Adipose tissue (tissue), 3 donors: ENCODE measurements around the gene SPATC1L. TPM values are rescaled to one million over a fixed set of nuclear protein-coding genes. Genes with fewer than 3 reads are reported as not detected.
"Not testable (repeated sequence)": the region's sequence is repeated elsewhere in the genome, so short reads cannot be mapped to it uniquely, and the experiment has no call there.

ENCODE experiments used
- H3K27ac ChIP-seq: one replicate; pipeline ENCODE4 v1.5.1; 2013; ENCODE audit warnings: low read depth, low read length
- WGBS, 3 donors: extraction: QIAGEN DNeasy Blood & Tissue Kit; methylation state at CpG; one replicate each; pipeline ENCODE4 v1.1.7; 2013; 5-methylcytosine and 5-hydroxymethylcytosine counted together
- polyA plus RNA-seq, 3 donors: library from polyadenylated mRNA; stranded (reverse); fragments of 200-250 nt; gene quantifications; one replicate each; pipeline ENCODE4 v1.2.3, GENCODE V29; 2013
- donor health status: healthy with polysubstance abuse.
- donor health status: Bipolar disorder and iron deficiency.
- donor health status: healthy.

The SPATC1L gene
- polyA plus RNA-seq, 3 donors: 4.8 to 10.0 (median 9.1) TPM

DNA sequence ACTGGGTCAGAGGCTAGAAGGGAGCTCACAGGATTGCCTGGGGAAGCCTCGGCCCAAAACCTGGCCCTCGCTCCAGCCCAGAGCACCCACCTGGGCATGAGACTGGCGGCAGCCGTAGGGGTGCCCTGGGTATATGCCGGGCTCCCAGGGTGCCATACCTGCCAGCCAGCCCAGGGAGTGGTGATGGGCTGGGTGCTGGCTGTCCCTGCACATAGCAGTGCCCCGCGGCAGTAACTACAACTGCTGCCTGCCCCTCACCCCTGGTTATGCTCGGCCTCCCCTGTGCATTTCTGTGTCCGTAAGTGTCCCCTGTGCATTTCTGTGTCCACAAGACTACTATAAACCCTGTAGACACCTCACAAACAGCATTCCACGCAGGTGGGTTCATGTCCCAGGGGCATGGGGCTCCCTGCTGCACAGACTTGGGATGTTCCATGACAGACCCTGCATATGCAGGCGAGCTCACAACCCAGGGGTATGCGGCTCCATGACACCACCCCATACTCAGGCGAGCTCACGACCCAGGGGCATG lies 5.8 kb upstream of the SPATC1L start:
- no peak overlapping the region for H3K27ac ChIP-seq
- WGBS, 3 donors: 94 to 100% (median 96%) methylated on average over 9 to 14 of the region's 14 CpGs

DNA sequence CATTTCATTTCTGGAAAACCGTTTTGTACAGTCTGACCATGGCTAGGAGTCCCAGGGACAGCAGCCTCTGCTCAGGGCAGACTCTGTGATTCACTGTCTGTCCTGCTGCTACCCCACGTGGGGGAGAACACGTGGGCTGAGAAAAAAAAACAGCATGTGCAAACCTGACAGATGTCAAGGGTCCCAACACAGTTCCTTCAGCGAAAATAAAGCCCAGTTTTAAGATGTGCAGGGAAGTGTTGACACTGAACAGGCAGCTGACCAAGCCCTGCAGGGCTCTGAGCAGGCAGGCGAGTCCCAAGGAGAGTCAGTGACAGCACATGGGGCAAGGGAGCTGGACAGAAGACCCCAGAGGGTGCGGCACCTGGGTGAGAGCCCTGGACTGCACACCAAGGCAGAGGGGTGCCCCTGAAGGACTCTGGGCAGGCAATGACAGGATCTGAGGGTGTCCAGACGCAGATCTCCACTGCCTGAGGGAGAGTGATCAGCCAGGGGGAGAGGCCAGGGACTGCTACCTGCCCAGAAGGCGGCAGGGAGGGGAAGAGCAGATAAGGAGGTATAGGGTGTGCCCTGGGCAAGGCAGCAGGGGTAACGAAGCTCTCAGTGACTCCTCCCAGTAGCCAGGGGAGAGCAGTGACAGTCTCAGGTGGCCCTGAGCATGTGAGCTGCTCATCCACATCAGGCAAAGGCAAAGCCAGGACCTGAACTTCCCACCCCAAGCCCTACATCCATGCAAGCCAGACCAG lies 5.1 kb upstream of the SPATC1L start:
- 81 to 83% (median 81%) methylated on average over 9 of the region's 9 CpGs for WGBS, 3 donors
- no peak overlapping the region for H3K27ac ChIP-seq

DNA sequence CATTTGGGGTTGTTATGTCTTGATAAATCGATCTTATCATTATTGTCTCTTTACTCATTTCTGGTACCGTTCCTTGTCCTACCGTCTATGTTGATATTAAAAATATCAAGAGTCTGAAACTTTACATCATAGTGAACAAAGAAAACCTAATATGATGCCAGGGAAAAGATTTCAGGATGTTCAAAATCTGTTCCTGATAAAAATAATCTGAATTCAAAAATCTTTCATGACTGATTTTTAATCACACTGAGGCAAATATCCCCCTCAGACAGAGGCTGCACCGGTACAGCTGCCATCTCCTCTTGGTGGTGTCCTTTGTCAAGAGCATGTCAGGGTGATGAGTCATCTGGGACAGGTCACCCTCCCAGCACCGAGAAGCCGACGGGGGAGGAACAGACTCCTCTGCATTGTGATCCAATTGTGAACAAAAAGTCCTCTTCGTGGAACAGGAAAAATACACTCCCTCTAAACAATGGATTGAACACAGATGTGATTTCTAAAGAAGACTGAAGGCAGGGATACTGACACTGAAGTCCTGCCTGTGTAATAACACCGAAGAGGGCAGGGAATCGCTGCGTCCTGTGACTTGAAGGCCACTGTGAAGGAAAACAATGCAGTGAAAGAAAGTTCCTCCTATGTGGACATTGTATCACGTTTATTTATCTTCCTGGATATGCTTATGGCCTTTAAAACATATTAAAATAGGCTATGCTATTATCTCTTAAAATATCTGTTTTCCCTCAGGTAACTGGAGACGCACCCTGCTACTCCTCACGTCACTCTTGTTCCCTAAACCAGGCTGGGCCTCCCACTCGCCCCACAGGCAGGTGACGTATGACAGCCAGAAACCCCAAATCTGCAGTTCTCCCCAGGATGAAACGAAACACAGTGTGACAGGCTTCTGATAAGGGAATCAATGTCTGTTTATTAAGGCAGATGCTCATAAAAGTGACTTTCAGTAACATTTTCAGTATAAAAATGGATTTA lies 4.3 kb upstream of the SPATC1L start:
- no peak overlapping the region for H3K27ac ChIP-seq
- WGBS, 3 donors: 56 to 58% (median 58%) methylated on average over 17 of the region's 17 CpGs

DNA sequence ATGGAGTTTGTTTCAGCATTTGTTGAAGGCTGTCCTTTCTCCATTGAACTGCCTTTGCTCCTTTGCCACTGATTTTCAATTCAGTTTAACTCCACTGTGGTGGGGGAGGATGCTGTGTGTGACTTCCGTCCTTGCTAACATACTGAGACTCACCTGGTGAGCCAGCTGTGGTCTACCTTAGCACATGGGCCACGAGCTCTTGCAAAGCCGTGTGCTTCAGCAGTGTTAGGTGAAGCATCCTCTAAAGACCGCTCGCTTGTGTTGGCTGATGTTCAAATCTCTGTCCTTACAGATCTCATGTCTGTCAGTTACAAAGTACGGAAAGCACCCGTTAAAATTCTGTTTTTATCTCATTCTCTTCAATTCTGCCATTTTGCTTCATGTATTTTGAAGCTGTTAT lies 3.6 kb upstream of the SPATC1L start:
- 88 to 93% (median 88%) methylated on average over 7 of the region's 7 CpGs for WGBS, 3 donors
- H3K27ac ChIP-seq: no peak overlapping the region

DNA sequence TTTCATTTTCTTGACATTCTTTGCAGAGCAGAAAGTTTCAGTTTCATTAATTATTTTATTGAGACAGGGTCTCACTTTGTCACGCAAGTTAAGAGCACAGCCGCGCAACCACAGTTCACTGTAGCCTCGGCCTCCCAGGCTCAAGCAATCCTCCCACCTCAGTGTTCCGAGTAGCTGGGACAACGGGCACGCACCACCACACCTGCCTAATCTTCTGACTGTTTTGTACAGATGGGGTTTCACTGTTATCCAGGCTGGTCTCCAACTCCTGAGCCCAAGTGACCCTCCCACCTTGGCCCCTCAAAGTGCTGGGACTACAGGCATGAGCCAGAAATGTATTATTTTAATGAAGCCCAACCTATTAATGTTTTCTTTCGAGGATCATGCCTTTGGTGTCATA lies 3.0 kb upstream of the SPATC1L start:
- H3K27ac ChIP-seq: no peak overlapping the region

DNA sequence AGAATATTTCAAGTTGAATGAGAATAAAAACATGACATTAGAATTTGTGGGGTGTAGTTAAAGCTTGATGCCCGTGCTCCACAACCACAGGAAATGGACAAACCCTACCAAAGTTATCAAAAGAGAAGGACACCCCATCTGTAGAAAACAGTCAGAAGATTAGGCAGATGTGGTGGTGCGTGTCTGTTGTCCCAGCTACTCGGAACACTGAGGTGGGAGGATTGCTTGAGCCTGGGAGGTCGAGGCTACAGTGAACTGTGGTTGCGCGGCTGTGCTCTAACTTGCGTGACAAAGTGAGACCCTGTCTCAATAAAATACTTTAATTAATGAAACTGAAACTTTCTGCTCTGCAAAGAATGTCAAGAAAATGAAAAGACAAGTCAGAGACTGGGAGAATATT lies 1.5 kb upstream of the SPATC1L start:
- WGBS, 3 donors: 82 to 85% (median 83%) methylated on average over 7 of the region's 7 CpGs
- no peak overlapping the region for H3K27ac ChIP-seq

More for the DNA sequence above, 3.0 kb upstream of the SPATC1L start:
- 88 to 95% (median 95%) methylated on average over 8 of the region's 8 CpGs for WGBS, 3 donors

DNA sequence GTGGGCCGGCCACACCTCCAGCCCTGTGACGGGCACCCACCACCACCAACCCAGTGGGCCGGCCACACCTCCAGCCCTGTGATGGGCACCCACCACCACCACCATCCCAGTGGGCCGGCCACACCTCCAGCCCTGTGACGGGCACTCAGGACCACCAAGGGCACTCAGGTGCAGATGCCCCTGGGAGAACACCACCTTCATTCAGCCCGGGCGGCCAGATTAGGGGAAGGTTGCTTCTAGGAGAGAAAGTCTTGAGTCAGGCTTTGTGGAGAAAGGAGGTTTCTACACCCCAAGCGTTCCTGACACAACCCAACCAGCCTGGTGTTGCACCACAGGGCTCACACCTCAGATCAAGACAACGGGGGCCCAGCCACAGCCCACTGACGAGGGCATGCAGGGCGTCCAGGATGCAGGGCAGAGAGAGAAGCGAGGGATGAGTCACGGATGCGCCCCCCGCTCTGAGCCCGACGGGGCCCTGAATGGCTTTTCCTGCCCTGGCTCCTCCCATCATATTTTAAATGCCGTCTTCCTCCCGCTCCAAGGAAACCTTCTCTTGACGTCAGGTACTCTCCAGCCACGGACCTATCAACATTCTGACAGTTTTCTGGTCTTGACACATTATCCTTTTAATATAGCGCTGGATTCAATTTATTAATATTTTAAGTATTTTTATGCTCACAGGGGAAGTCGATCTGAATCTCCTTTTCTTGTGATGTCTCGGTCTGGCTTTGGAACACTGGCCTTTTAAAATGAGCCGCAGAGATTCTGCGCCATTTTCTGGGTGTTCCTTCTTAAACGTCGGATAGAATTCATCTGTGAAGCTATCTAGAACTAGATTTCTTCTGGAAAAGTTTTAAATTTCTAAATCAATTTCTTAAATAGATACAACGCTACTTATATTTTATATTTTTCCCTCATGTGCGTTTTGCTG lies 631 bp upstream of the SPATC1L start:
- 8 to 38% (median 13%) methylated on average over 30 of the region's 30 CpGs for WGBS, 3 donors
- H3K27ac ChIP-seq: no peak overlapping the region

DNA sequence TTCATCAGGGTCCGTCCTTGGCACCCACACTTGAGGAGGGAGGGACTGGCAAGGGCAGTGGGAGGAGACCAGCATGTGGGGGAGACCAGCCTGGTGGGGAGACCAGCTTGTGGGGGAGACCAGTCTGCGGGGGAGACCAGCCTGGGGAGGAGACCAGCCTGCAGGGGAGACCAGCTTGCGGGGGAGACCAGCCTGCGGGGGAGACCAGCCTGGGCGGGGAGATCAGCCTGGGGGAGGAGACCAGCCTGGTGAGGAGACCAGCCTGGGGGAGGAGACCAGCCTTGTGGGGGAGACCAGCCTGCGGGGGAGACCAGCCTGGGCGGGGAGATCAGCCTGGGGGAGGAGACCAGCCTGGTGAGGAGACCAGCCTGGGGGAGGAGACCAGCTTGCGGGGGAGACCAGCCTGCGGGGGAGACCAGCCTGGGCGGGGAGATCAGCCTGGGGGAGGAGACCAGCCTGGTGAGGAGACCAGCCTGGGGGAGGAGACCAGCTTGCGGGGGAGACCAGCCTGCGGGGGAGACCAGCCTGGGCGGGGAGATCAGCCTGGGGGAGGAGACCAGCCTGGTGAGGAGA lies 836 bp downstream of the SPATC1L start:
- 47 to 59% (median 54%) methylated on average over 3 to 6 of the region's 13 CpGs for WGBS, 3 donors

DNA sequence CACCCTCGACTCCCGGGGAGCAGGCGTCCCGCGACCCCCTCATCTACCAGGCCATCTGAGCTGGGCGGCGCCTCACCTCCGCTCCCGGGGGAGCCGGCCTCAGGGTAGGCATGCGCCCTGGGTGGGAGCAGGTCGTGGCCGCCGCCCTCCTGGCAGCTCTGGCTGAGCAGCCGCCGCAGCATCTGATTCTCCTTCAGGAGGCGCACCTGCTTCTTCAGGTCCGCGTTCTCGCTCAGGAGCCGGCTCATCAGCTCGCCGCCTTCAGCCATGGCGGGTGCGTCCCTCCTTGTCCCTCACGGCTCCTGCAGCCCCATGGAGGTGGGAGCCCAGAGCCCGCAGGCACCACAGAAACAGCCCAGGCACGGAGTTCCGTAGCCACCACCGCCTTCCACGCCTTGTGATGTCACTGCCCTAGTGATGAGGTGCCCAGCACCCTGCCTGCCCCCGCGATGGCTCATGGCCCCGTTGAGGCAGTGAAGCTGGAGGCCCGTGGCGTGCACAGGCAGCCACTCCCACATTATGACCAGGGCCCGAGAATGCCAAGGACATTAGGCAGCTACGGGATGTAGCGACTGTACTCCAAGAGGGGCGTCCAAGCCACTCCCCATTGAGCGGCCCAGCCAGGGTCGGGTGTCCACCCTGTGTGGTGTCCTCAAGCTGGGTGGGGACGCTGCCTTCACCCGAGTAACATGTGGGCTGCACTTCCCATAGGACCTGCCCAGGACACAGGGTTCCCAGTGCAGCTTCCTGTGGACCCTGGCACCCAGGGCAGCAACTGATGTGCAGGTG lies 1.5 kb downstream of the SPATC1L start:
- H3K27ac ChIP-seq: no peak overlapping the region
- 85 to 89% (median 86%) methylated on average over 38 to 44 of the region's 44 CpGs for WGBS, 3 donors

More for the DNA sequence above, 836 bp downstream of the SPATC1L start:
- H3K27ac ChIP-seq: not testable (repeated sequence)

DNA sequence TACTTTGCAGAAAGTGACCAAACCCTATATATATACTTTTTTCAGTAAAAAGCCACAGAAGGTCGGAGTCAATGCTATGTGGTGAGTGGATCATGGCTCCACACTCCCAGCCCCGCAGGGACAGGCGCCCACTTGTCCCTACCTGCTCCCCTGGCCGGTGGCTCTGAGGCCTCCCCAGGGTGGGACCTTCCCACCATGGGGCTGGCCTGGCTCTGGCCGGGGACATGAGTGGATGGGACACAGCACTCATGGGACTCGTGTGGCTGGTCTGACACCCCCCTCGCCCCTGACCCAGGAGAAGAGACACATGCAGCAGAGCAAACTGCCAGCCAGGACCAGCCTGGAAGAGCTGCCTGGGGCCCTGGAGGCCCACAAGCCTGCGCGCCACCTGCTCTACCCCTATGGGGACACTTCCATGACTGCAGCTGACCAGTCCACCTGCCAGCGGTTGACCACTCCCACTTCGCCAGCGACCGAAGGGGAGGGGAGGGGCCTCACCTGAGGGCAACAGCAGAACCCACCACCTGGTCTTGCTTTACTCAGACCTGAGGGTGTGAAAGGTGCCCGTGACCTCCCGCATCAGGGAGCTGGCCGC lies 2.2 kb downstream of the SPATC1L start:
- WGBS, 3 donors: 86 to 92% (median 89%) methylated on average over 16 of the region's 16 CpGs
- H3K27ac ChIP-seq: no peak overlapping the region

DNA sequence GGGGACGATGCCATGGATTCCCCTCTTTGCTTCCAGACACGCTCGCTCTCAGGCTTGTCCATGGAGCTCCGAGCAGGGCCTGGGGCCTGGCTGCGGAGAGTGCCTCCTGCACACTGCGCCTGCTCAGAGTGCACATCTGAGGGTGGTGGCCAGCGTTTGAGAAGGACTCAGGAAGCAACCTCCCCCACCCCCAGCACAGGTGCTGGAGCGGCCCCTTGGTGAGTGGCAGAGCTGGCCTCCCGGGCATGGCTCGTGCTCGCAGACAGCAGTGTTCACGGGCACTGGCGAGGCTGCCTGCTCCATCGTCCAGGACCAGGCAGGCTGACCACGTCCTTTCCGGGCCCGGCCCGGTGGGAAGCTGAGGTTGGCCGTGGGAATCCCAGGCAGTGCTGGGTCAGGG lies 2.8 kb downstream of the SPATC1L start:
- H3K27ac ChIP-seq: no peak overlapping the region
- 91 to 92% (median 91%) methylated on average over 19 of the region's 19 CpGs for WGBS, 3 donors

DNA sequence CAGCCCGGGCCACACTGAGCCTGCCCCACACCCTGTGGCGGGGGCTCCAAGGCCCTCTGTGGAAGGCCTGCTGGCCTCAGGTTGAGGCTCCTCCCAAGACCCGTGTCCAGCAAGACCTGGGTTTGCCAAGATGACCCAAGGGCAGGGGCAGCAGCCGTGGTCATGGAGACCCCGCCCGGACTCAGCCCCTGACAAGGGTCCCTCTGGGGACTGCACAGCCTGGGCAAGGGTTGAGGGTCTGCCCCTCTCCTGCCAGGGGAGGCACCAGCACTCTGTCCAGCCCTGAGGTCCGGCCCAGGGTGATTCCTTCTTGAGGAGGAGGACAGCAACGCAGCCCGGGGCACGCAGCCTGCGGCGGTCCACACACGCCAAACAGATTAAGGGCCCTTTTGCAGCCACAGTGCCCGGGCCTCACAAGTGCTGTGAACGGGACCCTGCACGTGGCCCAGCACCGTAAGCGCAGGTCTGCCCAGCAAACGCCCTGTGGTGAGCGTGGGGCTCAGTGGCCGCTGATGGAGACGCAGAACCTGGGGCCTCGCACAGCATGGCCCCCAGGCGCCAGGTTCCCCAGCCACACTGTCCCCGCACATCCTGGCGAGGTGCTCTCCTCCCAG lies 3.4 kb downstream of the SPATC1L start:
- no peak overlapping the region for H3K27ac ChIP-seq

DNA sequence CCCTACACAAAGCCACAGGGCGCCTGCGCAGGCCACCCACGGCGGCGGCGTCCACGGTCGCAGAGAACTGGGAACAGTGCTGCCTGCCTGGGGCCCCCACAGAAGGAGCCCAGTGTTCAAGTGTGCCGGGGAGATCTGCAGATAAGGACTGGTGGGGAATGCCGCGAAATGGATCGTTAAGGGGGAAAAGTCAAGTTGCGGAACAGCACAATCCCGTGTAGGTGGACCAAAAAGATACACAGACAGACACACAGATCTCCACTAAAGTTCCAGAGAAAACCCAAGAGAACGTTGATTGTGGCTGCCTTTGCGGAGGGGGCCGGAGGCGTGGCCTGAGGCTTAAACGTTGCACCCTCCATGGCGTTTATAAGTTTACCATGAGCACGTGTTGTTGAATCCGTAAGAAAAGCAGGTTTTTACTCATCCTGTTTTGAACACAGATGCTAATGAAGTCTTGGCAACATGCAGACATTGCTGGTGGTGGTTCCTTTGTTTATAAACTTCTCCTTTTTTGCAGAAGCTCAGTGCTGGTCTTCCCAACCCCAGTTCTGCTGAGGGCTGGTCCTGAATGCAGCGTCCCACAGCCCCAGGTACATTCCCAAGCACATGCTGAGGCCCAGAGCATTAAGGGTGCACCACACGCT lies 4.1 kb downstream of the SPATC1L start:
- WGBS, 3 donors: 78 to 82% (median 80%) methylated on average over 24 of the region's 24 CpGs

More for the DNA sequence above, 3.4 kb downstream of the SPATC1L start:
- WGBS, 3 donors: 90 to 93% (median 91%) methylated on average over 25 to 26 of the region's 26 CpGs

DNA sequence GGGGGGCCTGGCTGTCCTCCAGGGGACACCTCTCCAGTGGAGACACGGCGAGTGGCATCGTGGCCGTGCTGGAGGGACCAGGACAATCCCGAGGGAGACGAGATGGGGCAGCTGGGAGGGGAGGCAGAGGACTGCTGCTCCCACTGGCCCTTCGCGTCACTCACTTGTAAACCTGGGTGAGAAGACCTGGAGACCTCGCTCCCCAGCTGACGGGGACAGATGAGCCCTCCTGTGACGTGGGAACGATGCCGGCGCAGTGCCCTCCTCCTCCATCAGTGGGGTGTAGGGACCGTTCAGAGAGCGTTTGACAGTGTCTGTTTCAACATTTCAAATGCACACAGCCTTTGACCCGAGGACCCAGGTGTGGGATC lies 4.6 kb downstream of the SPATC1L start:
- no peak overlapping the region for H3K27ac ChIP-seq
- 86 to 94% (median 93%) methylated on average over 17 of the region's 17 CpGs for WGBS, 3 donors

More for the DNA sequence above, 4.1 kb downstream of the SPATC1L start:
- no peak overlapping the region for H3K27ac ChIP-seq

DNA sequence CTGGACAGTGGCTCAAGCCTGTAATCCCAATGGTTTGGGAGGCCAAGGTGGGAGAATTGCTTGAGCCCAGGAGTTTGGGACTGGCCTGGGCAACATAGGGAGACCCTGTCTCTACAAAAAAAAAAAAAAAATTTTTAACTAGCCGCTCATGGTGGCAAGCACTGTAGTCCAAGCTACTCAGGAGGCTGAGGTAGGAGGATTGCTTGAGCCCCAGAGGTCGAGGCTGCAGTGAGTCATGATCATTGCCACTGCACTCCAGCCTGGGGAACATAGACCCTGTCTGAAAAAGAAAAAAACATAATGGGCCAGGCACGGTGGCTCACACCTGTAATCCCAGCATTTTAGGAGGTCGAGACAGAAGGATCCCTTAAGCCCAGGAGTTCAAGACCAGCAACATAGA lies 5.3 kb downstream of the SPATC1L start:
- WGBS, 3 donors: 82 to 96% (median 93%) methylated on average over 4 of the region's 4 CpGs

More for the DNA sequence above, 5.3 kb downstream of the SPATC1L start:
- H3K27ac ChIP-seq: no peak overlapping the region
